Subcutaneous adipose tissue (tissue), 4 donors: ENCODE results near the gene PWWP2B. TPM values are rescaled to one million over a fixed set of nuclear protein-coding genes. Genes with fewer than 3 reads are reported as not detected.

ENCODE experiments used
- total RNA-seq, 4 donors: library from RNA; depleted of rRNA; stranded (reverse); fragments of >200 nt; gene quantifications; one replicate each; pipeline ENCODE4 v1.1.0, GENCODE V29; 2016
- TF ChIP-seq, protein P1 (sequence below): fragments of 450-650 bp; IDR thresholded peaks from one replicate; pipeline ENCODE4 v1.5.1; 2016; ENCODE audit warnings: low read depth, mild to moderate bottlenecking, control low read depth, antibody characterized with exemption, moderate library complexity

PWWP2B gene
- total RNA-seq, 4 donors from 2014 or later, result 9.0 to 24.9 (median 9.6) TPM

GRCh38 chr10:132422903-132423825, 26.2 kb downstream of the PWWP2B start:
- TF ChIP-seq, protein P1, sequence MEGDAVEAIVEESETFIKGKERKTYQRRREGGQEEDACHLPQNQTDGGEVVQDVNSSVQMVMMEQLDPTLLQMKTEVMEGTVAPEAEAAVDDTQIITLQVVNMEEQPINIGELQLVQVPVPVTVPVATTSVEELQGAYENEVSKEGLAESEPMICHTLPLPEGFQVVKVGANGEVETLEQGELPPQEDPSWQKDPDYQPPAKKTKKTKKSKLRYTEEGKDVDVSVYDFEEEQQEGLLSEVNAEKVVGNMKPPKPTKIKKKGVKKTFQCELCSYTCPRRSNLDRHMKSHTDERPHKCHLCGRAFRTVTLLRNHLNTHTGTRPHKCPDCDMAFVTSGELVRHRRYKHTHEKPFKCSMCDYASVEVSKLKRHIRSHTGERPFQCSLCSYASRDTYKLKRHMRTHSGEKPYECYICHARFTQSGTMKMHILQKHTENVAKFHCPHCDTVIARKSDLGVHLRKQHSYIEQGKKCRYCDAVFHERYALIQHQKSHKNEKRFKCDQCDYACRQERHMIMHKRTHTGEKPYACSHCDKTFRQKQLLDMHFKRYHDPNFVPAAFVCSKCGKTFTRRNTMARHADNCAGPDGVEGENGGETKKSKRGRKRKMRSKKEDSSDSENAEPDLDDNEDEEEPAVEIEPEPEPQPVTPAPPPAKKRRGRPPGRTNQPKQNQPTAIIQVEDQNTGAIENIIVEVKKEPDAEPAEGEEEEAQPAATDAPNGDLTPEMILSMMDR, result no peak

GRCh38 chr10:132423966-132424861, 27.2 kb downstream of the PWWP2B start:
- TF ChIP-seq, protein P1, result no peak

- TF ChIP-seq, protein P1, result no peak
Measured at GRCh38 chr10:132425029-132425756, 28.2 kb downstream of the PWWP2B start.

- TF ChIP-seq, protein P1, result no peak
Measured at GRCh38 chr10:132425757-132426155, 28.8 kb downstream of the PWWP2B start.

GRCh38 chr10:132427006-132427771, 30.2 kb downstream of the PWWP2B start:
- TF ChIP-seq, protein P1, result no peak

DNA sequence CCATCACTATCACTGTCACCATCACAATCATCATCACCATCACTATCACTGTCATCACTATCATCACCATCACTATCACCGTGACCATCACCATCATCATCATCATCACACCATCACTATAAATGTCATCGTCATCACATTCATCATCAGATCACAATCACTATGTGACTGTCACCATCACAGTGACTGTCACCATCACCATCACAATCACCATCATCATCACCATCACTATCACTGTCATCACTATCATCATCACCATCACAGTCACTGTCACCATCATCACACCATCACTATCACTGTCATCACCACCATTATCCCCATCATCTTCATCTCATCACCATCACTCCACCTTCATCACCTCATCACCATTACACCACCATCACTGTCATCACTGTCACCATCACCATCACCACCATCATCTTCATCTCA, 31.0 kb downstream of the PWWP2B start:
- TF ChIP-seq, protein P1, result no peak
